Retina (tissue), 1 donor: ENCODE results near the gene LCOR.
A peak's percentile ranks its signal among the peaks of the same experiment; 100 is the strongest.
"Not testable (repeated sequence)": the region's sequence is repeated elsewhere in the genome, so short reads cannot be mapped to it uniquely, and the experiment has no call there.

ENCODE experiments used
- DNase-seq: peaks from one replicate; pipeline ENCODE4 v3.0.0-alpha.2; 2016

LCOR gene

DNA sequence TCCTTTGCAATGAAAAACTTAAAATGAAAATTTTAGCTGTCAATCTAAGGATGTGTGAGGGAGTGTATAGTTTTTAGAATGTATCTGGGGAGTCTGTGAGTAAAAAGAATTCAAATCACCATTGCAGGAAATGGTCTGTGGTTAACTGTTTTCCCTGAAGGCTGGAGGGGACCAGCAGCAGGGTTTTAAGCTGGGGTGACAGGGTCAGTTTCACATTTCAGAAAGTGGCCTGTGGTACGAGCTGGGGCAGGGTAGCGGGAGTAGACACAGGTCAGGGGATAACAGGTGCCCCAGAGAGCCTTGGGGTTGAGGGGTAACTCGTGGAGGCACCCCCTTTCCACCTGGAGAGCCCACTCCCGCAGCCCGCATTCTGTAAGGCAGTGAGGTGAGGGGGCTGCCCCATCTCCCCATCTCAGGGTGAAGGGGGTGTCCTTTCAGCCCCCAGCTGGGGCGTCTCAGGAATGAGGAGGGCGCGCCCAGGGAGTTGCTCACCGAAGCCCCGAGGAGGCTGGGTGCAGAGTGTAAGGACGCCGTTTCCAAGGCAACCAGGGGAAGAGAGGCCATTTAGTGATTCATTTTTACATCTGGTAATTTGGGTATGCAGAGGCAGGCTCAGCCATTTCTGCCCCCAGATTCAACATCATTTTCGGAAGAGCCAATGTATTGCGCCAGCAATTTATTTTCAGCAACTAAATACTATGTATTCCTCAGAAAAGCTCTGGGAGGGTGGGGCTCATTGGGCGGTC, 184.8 kb downstream of the LCOR start:
- no peak for DNase-seq

DNA sequence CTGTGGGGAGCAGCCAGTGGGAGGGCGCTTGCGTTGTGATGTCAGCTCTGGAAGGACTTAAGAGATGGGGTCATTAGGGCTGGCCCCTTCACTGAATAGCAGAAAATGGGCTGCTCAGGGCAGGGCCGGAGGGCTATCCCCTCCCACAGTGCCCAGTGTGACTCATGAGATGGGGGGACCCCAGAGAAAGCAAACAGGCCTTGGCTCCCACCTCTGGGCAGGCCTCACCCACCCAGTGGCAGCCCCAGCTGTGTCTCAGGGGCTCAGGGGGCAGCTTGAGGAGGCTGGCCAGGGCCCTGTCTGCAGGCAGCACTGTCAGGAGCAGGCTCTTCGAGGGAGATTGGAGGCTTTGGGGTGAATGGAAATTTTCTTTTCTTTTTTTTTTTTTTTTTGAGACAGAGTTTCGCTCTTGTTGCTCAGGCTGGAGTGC, 185.4 kb downstream of the LCOR start:
- DNase-seq, result no peak

DNA sequence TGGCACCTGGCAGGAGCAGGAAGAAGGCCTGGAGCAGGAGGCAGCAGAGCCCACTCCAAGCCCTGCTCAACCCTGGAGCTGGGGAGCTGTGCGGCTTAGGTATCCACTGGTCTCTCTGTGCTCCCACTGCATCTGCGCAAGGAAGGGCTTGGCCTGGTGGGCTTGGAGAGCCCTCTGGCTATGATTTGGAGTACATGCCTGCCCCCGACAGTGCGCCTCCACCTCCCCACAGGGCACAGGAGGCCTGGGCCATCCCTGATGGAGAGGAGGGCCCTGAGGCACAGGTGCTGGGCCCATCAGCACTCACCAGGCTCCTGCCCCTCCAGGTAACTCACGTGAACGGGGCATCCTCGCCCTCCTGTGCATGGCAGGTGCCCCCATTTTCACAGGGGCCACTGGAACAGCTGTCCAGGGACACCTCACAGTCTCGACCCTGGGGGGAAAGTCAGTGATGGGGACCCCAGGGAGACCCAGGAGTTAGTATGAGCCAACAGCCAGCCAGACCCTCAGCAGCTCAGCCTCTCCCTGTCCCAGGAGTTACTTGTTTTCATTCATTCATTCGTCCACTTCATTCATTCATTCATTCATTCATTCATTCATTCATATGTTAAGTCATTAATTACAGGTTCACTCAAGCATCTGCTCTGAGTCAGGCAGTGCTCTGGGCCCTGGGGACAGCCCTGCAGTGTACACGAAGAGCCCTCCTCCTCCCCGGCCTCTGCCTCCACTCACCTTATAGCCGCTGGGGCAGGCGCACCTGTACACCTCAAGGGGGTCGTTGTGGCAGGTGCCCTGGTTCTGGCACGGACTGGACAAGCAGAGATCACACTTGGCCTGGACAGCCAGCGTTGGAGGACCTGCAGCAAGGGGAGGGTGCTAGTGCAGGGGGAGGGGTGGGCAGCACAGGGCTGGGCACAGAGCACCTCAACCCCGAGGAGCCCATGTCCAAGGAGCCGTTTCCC, 186.4 kb downstream of the LCOR start:
- DNase-seq, result no peak

DNA sequence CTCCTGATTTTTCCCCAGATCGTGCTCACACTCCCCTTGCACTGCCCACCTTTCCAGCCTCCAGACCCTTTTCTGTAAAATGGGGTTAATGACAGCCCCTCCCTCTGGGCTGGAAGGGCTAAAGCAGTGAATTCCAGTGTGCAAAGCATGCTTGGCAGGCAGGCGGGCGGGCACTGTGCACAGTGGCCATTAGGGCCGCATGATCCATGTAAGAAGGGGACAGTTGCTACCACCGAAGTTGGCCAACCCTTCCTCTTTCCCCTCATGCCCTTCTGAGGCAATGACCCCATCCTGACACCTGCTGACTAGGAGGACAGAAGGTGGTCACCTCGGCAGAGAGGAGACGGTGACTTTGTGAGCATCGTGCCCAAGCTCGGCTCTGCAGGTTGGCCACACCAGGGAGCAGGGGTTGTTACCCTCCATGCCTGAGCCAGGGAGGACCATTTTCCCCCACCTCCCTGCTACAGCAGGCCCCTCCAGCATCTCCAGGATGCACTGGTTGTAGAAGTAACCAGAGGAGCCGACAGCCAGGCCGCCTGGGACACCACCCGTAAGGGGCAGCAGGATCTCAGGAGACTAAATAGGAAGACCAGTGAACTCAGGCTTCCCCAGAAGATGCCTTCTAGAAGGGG, 187.2 kb downstream of the LCOR start:
- no peak for DNase-seq

DNA sequence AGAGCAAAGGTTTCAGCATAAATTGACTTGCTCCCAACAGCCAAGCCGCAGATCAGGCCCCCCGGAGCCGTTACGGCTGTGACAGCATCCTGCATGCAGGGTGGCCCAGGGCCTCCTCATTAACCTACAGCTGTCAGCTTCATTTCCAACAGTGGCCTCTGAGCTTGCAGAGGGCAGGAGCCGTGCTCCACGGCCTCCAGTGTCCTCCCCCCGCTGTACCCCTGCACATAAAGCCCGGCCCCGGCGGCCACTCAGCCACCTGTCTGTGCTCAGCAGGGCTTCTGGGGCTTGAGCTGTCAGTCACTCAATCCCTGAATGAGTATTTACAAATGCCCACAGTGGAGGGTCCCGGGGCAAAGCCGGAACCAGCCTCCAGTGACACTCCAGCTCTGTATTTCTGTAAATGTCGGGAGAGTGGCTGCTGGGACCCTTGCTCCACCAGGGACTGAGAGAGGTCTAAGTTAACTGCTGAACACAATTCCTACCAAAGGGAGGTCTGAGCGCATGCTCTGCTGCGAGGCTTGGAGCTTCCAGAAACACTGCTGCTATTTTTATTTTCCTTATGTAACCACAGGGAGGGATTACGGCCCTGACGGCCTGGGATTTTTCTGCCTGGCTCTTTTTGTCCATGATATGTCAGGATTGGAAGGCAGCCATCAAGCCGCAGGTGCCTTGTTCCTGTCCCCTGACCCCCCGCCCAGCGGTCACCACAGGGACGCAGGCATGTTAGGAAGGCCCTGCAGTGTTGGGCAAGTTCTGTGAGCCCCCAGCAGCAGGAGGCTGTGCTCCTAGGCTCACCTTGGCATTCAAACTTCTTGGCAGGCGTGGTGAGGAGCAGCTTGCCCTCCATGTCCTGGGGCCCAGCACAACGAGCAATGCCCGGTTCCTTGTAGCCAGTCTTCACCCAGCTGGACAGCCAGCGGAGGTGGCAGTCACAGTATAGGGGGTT, 188.6 kb downstream of the LCOR start:
- DNase-seq, result peak; percentile 89

DNA sequence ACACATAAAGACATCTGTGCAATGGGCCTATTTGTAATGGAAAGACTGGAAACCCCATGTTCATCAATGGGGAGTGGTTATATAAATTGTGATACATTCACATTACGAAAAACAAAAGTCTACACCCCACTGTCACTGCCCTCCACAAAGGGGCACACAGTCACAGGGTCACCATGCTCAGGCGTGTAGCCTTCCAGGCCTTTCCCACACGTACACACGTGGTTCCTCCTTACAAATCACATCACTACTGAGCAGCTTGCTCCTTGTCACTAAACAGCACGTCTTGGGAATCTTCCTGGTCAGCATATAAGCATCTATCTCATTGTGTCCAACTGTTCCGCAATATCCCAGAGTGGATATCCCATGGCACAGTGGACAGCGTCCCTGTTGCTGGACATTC, 190.5 kb downstream of the LCOR start:
- DNase-seq, result no peak

DNA sequence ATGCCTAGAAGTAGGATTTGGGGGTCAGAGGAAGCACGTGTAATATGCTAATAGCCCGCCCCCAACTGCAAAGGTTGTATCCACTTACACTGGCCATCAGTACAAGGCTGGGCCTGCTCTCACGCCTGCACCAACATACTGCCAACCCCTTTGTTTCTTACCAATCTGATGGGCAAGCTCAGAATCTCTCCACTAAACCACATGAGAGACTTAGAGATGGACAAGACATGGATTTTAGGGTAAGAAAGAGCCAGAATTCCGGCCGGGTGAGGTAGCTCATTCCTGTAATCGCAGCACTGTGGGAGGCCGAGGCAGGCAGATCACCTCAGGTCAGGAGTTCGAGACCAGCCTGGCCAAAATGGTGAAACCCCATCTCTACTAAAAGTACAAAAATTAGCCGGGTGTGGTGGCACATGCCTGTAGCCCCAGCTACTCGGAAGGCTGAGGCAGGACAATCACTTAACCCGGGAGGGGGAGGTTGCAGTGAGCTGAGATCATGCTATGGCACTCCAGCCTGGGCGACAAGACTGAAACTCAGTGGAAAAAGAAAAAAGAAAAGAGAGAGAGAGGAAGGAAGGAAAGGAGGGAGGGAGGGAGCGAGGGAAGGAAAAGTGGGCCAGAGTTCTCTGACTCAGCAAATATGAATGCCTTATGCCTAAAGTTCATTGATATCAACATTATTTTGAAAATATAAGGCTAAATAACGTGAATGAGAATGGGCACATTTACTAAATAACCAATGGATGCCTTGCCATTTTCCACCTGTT, 191.5 kb downstream of the LCOR start:
- no peak for DNase-seq

DNA sequence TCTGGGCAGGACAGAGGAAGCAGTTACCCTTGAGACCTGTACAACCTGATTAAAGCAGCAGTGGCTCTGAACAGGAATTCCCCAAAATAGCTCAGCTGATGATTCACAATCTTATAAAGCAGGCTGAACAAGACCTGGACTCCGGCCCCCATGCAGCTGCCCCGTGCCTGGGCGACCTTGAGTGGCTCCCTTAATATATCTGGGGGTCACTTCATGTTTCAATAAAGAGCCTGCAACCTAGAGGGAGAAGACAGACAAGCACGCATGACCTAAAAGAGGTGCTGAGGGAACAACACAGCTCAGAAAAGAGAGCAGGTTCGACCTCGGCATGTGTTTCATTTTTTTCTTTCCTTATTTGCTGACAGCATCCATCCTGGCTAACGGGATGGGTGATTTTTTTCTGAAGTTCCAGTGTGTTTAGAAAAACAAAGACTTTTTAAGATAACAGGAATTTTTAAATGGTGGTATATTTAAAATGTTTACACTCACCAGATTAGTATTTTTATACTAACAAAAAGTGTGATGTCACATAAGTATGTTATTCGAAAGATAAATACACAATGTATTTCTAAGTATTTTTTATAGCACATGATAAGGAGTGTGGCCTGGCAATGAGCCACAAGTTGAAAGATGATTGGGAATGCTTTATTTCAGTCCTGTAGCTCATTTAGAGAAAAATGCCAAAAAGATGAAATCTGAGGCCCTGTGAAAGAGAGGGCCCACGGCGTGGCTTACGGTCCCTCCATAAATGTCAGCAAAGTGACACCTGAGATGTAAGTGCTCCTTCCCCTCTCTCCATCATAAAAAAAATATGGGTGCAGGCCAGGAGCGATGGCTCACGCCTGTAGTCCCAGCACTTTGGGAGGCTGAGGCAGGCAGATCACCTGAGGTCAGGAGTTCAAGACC, 192.3 kb downstream of the LCOR start:
- DNase-seq, result no peak

DNA sequence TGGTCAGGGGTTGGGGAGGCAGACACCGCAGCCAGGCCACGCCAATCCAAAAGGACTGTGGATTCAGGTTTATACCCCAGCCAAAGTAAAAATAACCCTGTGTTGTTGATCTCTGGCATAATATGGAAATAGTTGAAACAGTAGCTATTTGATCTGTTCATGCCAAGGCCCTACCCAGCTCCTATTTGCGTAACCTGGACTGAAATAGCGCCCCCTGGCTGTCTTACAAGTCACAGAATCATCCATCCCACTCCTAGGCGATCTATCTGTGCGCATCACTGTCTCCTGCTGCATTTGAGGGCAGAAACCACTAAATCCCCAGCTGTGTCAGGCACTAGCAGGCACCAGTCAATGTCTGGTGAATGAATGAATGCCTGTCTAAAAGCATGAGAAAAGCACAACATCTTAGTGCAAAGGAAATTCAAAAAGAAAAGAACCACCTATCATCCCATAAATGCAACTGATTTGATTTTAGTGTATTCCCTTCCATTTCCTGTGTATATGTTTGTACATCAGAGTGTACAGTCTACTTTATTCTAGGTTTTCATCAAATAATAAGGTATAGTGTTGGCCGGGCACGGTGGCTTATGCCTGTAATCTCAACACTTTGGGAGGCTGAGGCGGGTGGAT, 193.6 kb downstream of the LCOR start:
- DNase-seq, result peak; percentile 48

DNA sequence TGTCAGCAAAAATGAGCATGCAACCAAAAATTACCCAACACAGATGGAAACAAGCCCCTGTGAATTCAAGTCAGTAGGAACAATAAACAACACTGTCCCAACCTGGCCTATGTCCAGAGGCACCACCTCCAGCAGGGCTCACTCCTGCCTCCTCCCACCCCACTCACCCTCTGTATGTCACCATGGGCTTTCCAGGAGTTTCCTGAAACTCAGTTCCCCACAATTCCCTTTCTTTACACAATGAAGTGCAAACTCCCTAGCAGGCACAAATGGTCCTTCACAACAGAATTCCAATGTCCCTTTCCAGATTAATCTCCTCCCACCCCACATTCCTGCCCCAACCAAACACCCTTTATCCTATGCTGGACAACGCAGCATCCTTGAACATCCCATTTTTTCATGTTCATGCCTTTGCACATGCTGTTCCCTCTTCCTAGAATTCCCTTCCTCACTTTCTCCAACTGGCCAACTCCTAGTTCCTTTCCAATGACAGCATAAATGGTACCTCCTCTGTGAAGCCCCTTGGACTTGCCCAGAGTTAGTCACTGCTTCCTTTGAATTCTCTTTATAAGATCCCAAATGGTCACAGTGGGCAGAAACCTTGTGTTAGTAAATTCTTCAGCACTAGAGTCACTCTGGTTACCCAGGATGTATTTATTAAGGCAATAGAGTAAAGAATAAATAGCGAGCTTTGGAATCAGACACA, 196.2 kb downstream of the LCOR start:
- DNase-seq, result no peak

DNA sequence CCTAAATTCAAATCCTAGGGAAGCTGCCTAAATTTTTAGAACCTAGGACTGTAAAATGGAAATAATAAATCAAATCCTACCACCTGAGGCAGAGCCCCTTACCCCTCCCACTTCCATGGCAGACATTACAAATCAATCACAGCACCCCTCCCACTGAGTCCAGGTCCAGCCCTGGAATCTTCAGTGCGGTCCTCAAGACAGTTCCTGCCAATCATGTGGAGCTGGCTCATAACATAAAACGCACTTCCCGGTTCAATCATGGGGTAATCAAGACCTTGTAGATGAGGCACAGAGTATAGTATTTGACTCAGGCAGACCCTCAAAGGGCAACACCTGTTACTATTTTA, 196.7 kb downstream of the LCOR start:
- DNase-seq, result no peak

DNA sequence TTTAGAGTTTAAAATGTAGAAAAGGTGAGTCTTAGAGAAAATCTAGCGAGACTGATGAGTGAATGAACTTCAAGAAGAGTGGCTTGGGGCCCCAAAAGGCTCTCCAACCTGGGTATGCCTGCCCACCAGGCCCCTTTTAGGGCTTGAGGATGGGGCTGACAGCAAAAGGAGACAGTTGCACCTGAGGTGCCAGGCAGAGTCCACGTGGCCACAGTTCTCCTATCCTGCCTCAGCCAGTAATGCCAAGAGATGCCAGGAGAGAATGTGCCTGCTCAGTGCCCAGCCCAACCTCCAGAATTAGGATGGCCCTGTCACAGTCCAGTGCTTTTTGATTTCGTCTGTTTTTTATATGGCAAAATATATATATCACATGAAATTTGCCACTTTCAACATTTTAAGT, 197.2 kb downstream of the LCOR start:
- DNase-seq, result no peak

DNA sequence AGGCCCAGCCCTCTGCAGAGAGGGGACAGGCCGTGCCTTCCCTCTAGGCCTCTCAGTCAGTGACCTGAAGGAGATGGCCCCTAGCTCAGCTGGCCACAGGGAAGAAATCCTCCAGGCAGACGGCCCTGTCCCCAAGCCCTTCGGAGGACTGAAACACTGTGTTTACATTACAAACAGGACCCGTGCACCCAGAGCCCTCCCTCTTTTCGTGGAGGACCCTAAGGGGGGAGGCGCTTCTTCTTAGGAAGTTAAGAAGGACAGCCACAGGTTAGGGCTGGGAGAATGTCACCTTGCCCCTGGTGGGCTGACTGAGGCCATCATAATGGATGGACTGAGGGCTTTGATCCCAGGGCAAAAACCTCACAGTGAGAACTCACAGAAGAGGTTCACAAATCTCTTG, 198.8 kb downstream of the LCOR start:
- DNase-seq, result no peak

DNA sequence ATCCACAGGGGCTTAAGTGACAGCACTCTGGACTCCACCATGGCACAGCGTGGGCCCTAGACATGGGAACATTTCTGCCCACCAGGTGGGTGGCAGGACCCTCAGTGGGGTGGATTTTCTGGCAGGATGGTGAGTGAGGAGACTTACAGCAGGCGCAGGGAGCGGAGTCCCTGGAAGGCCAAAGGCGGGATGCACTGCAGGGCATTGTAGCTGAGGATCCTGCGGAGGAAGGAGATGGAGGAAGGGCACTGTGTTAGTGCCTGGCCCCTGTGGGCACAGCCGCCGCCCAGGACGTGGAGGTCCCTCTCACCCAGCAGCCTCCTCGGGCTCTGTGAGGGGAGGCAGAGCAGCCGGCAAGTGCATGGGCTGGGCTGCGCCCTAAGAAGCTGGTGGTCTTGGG, 199.4 kb downstream of the LCOR start:
- no peak for DNase-seq

DNA sequence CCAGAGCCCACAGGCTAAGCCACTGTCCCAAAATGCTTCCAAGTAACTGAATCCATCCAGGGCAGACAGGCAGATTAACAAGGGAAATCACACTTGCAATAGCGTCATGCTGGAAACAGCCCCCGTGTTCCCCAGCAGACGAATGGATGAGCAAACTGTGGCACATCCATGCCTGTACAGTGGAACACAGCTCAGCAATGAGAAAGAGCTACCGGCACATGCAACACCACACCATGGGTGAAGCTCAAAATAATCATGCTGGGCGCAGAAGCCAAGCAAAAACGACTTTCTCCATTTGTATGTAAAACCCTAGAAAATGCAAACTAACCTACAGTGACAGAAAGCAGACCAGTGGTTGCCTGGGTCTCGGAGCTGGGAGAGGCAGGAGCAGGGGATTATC, 200.5 kb downstream of the LCOR start:
- DNase-seq, result no peak

DNA sequence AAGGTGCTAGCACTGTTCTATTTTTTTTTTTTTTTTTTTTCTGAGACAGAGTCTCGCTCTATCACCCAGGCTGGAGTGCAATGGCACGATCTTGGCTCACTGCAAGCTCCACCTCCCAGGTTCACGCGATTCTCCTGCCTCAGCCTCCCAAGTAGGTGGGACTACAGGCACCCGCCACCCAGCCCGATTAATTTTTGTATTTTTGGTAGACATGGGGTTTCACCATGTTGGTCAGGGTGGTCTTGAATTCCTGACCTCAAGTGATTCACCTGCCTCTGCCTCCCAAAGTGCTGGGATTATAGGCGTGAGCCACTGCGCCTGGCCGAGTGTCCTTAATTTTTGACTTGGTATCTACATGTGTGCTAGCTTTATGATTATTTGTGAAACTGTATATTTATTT, 201.7 kb downstream of the LCOR start:
- DNase-seq, result not testable (repeated sequence)

DNA sequence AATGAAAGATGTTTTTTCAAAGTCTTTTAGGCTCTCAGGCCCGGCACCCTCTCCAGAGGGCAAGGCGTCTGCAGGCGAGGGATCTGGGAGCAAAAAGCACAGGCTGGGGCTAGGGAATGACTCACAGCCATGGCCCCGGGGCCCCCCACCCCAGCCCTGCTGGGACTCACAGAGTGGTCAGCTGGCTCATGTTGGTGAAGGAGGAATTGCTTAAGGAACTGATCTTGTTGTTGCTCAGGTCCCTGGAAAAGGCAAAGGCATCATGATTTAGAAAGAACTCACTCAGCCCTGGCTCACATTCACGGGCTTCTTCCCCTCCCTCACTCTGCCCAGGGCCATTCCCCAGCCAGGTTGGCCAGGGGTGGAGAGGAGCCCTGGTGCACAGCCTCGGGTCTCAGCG, 202.2 kb downstream of the LCOR start:
- no peak for DNase-seq

DNA sequence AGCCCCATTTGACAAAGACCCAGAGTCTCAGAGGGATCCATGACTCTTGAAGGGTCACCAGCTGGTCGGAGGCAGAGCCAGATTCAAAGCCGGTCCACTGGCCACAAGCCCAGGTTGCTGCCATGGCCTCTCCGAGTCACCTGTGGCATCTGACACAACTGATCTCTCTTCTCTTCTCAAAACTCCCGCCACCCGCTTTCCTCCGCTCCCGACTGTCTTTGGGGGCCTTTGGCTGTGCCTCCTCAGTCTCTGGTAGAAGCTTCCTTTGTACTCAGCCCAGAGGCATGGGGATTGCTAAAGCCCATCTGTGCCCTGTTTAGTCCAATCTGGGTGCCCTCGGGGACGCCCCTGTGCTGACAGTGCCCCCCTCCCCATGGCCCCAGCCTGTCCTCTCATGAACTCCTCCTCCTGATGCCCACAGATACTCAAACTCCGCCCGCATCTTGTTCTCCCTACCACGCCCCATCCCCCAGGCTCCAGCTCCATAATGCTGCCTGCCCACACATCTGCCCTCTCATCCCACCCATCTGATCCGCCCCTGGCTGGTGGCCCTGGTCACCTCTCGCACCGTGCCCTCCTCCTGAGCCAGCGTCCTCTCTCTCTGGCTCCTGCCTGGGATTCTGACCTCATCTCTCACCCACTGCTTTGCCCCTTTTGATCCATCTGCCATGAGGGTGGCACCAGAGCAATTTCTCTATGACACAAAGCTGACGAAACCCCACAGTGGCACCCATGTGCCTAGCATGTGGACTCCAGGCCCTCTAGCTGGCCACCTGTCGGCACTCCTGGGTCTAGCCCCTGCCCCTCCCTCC, 203.1 kb downstream of the LCOR start:
- DNase-seq, result no peak
